ENCODE data around the gene SLC10A7. TPM values are rescaled to one million over a fixed set of nuclear protein-coding genes. Genes with fewer than 3 reads are reported as not detected.

The SLC10A7 gene
- total and polyA plus RNA-seq, 7 experiments from 2014 or later = 7.9 to 26.8 (median 15.0) TPM

- Histone ChIP-seq H3K27me3 (ENCODE audit: control insufficient read depth in 2 of 2, insufficient read depth in 2 of 2, low read length in 2 of 2) (no peaks in the 10 kb centered on the region), H3K36me3 (ENCODE audit: control insufficient read depth in 2 of 3, insufficient read depth in 3 of 3, low read length in 3 of 3) (no peaks in the 10 kb centered on the region), H3K4me3 (ENCODE audit: low read length) (no peak overlapping the region), H3K4me1 (ENCODE audit: control insufficient read depth in 2 of 2, insufficient read depth in 2 of 2, low read length in 2 of 2) (no peaks in the 10 kb centered on the region), H3K27ac (ENCODE audit: low read depth, low read length) (no peak overlapping the region), H3K9me3 (ENCODE audit: control insufficient read depth in 2 of 3, low read length in 3 of 3) (no peaks in the 10 kb centered on the region)
- DNase-seq = no peak
- H3K4me1 Mint-ChIP-seq = peaks cover 0 to 12% (median 5%) of the 10 kb centered on the region in 7 donors
- ChIA-PET POLR2A (no interaction called here), CTCF (interaction anchor here (1.2 to 5.9 kb wide), 2 partner anchors 754 to 757 kb away, joined by 4 to 27 read pairs; no protein-coding TSS in a partner anchor)
- intact Hi-C loops (cut with micrococcal nuclease) = loop anchor here (1.0 to 10.0 kb wide), 7 partner anchors 178 to 1522 kb away; partner anchors contain the start of genes POU4F2 (in 1 of the 2) and SLC10A7 (in 1 of the 2)
- no peak overlapping the region for H3K27ac Mint-ChIP-seq
- no peaks in the 10 kb centered on the region for H3K9me3 Mint-ChIP-seq
- peak; percentile 60 for ATAC-seq
- no peak overlapping the region for H3K4me3 Mint-ChIP-seq
- no peaks in the 10 kb centered on the region for H3K36me3 Mint-ChIP-seq
- H3K27me3 Mint-ChIP-seq = no peaks in the 10 kb centered on the region
Observed at GRCh38 chr4:146343199-146343598, 178.5 kb downstream of the SLC10A7 start.

GRCh38 chr4:146342600-146343192 is 179.0 kb downstream of the SLC10A7 start:
- Mint-ChIP-seq H3K27ac (no peak overlapping the region), H3K27me3 (no peaks in the 10 kb centered on the region), H3K36me3 (no peaks in the 10 kb centered on the region), H3K9me3 (no peaks in the 10 kb centered on the region), H3K4me3 (no peak overlapping the region), H3K4me1 (peaks cover 0 to 12% (median 5%) of the 10 kb centered on the region in 7 donors)
- POLR2A ChIA-PET = no interaction called here
- CTCF ChIA-PET = interaction anchor here (0.6 to 5.9 kb wide), 4 partner anchors 17 to 1256 kb away, joined by 3 to 27 read pairs (median 4); no protein-coding TSS in a partner anchor
- H3K27me3 ChIP-seq (ENCODE audit: control insufficient read depth in 2 of 2, insufficient read depth in 2 of 2, low read length in 2 of 2) = no peaks in the 10 kb centered on the region
- H3K9me3 ChIP-seq (ENCODE audit: control insufficient read depth in 2 of 3, low read length in 3 of 3) = no peaks in the 10 kb centered on the region
- H3K27ac ChIP-seq (ENCODE audit: low read depth, low read length) = no peak overlapping the region
- intact Hi-C loops (cut with micrococcal nuclease) = loop anchor here (1.0 to 10.0 kb wide), 8 partner anchors 178 to 1522 kb away; partner anchors contain the start of genes POU4F2 (in 1 of the 2) and SLC10A7 (in 1 of the 2)
- no peaks in the 10 kb centered on the region for H3K4me1 ChIP-seq (ENCODE audit: control insufficient read depth in 2 of 2, insufficient read depth in 2 of 2, low read length in 2 of 2)
- DNase-seq = peak in 5 of 9 donors; percentile 27 to 43 (median 31)
- H3K4me3 ChIP-seq (ENCODE audit: low read length) = no peak overlapping the region
- no peaks in the 10 kb centered on the region for H3K36me3 ChIP-seq (ENCODE audit: control insufficient read depth in 2 of 3, insufficient read depth in 3 of 3, low read length in 3 of 3)
- ATAC-seq = no peak

DNA sequence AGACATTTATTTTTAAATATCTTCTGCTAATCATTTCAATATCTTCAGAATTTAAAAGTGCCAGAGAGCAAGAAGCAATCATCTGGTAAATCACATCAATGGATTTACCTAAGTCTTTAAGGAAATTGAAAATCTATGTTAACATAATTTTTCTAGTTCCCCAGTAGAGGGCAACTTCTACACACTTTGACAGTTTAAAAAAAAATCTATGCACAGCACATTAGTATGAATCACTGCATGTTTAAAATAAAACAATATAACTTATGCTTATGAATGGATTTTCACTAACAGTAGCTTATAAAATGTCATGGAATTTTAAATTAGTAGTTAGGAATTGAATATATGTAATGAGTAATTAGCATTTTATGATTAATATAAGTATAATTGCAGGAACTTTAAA is 180.9 kb downstream of the SLC10A7 start:
- Histone ChIP-seq H3K27me3 (ENCODE audit: control insufficient read depth in 2 of 2, insufficient read depth in 2 of 2, low read length in 2 of 2) (no peaks in the 10 kb centered on the region), H3K27ac (ENCODE audit: low read depth, low read length) (no peak overlapping the region), H3K9me3 (ENCODE audit: control insufficient read depth in 2 of 3, low read length in 3 of 3) (no peaks in the 10 kb centered on the region), H3K4me1 (ENCODE audit: control insufficient read depth in 2 of 2, insufficient read depth in 2 of 2, low read length in 2 of 2) (no peaks in the 10 kb centered on the region), H3K36me3 (ENCODE audit: control insufficient read depth in 2 of 3, insufficient read depth in 3 of 3, low read length in 3 of 3) (no peaks in the 10 kb centered on the region), H3K4me3 (ENCODE audit: low read length) (no peak overlapping the region)
- Mint-ChIP-seq H3K27ac (no peak overlapping the region), H3K27me3 (no peaks in the 10 kb centered on the region), H3K4me3 (no peak overlapping the region), H3K36me3 (no peaks in the 10 kb centered on the region), H3K9me3 (no peaks in the 10 kb centered on the region), H3K4me1 (peaks cover 0 to 6% (median 0%) of the 10 kb centered on the region in 7 donors)
- ATAC-seq = no peak
- POLR2A ChIA-PET = no interaction called here
- CTCF ChIA-PET = interaction anchor here (5.9 kb wide), 1 partner anchor 756 kb away, joined by 27 read pairs; no protein-coding TSS in a partner anchor
- peak in 2 of 9 donors; percentile 2 to 7 for DNase-seq
- intact Hi-C loops (cut with micrococcal nuclease) = loop anchor here (1.0 to 10.0 kb wide), 5 partner anchors 297 to 1524 kb away; partner anchors contain the start of gene POU4F2 (in 1 of the 2)

DNA sequence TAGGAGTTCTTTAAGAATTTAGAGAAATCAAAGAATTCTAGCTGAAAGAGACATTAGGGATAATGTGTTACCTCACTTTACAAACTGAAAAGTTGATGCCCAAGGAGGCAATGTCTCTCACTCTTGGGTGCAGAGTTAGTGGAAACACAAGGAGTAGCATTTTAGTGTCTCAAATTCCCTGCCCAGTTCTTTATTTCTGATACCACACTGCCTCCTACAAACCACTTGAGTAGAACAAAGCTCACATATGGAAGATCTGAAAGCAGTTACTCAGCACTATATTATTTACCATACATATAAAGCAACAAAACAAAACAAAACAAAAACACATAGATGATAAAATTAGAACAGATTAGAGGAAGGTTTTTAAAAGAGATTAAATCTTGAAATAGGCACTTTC is 183.2 kb downstream of the SLC10A7 start:
- Mint-ChIP-seq H3K27me3 (no peaks in the 10 kb centered on the region), H3K27ac (no peak overlapping the region), H3K9me3 (no peaks in the 10 kb centered on the region), H3K4me1 (peaks cover 0 to 6% (median 0%) of the 10 kb centered on the region in 7 donors), H3K4me3 (no peak overlapping the region), H3K36me3 (no peaks in the 10 kb centered on the region)
- Histone ChIP-seq H3K4me1 (ENCODE audit: control insufficient read depth in 2 of 2, insufficient read depth in 2 of 2, low read length in 2 of 2) (peaks cover 0 to 3% of the 10 kb centered on the region in 2 donors), H3K27me3 (ENCODE audit: control insufficient read depth in 2 of 2, insufficient read depth in 2 of 2, low read length in 2 of 2) (no peaks in the 10 kb centered on the region), H3K27ac (ENCODE audit: low read depth, low read length) (no peak overlapping the region), H3K4me3 (ENCODE audit: low read length) (no peak overlapping the region), H3K9me3 (ENCODE audit: control insufficient read depth in 2 of 3, low read length in 3 of 3) (no peaks in the 10 kb centered on the region), H3K36me3 (ENCODE audit: control insufficient read depth in 2 of 3, insufficient read depth in 3 of 3, low read length in 3 of 3) (no peaks in the 10 kb centered on the region)
- no peak for DNase-seq
- no peak for ATAC-seq
- ChIA-PET POLR2A (no interaction called here), CTCF (interaction anchor here (0.7 kb wide), 1 partner anchor 579 kb away, joined by 3 read pairs; no protein-coding TSS in a partner anchor)
- intact Hi-C loops (cut with micrococcal nuclease) = no loop called here

GRCh38 chr4:146336410-146336807 is 185.3 kb downstream of the SLC10A7 start:
- no peaks in the 10 kb centered on the region for H3K9me3 ChIP-seq (ENCODE audit: control insufficient read depth in 2 of 3, low read length in 3 of 3)
- H3K4me3 ChIP-seq (ENCODE audit: low read length) = no peak overlapping the region
- ChIA-PET POLR2A (no interaction called here), CTCF (no interaction called here)
- ATAC-seq (no peak), DNase-seq (no peak)
- Mint-ChIP-seq H3K4me1 (peaks cover 0 to 6% (median 2%) of the 10 kb centered on the region in 7 donors), H3K4me3 (no peak overlapping the region), H3K27me3 (no peaks in the 10 kb centered on the region), H3K36me3 (peaks cover 0 to 3% (median 0%) of the 10 kb centered on the region in 5 donors), H3K27ac (no peak overlapping the region), H3K9me3 (no peaks in the 10 kb centered on the region)
- H3K4me1 ChIP-seq (ENCODE audit: control insufficient read depth in 2 of 2, insufficient read depth in 2 of 2, low read length in 2 of 2) = peaks cover 0 to 3% of the 10 kb centered on the region in 2 donors
- intact Hi-C loops (cut with micrococcal nuclease) = no loop called here
- no peak overlapping the region for H3K27ac ChIP-seq (ENCODE audit: low read depth, low read length)
- H3K27me3 ChIP-seq (ENCODE audit: control insufficient read depth in 2 of 2, insufficient read depth in 2 of 2, low read length in 2 of 2) = no peaks in the 10 kb centered on the region
- H3K36me3 ChIP-seq (ENCODE audit: control insufficient read depth in 2 of 3, insufficient read depth in 3 of 3, low read length in 3 of 3) = no peaks in the 10 kb centered on the region

DNA sequence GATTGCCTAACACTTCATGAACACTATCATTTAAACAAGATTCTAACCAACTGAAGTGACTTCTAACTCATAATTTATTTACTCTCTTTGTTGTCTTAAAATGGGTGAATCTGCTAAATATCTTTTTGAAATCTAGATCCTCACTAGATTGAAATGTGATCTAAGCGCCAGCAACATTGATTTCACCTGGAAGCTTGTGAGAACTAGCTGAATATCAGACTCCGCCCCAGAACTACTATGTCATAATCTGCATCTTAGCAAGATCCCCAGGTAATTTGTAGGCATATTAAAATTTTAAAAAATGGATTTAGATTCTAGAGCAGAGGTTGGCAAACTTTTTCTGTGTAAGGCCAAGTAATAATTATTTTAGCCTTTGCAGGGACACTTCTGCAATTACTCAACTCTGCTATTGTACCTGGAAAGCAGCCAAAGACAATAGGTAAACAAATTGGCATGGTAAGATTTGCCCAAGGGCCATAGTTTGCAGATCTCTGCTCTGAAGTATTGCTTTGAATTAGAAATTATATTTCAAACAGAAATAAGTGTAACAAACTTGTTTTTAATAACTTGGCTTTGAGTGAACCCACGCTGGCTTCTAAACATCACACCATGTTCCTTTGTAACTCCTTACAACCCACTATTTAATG is 185.9 kb downstream of the SLC10A7 start:
- POLR2A ChIA-PET = interaction anchor here (0.8 kb wide), 1 partner anchor 10 kb away, joined by 5 read pairs; no protein-coding TSS in a partner anchor
- intact Hi-C loops (cut with micrococcal nuclease) = no loop called here

More for the DNA sequence above, 185.9 kb downstream of the SLC10A7 start:
- Histone ChIP-seq H3K27ac (ENCODE audit: low read depth, low read length) (no peak overlapping the region), H3K4me1 (ENCODE audit: control insufficient read depth in 2 of 2, insufficient read depth in 2 of 2, low read length in 2 of 2) (peaks cover 0 to 3% of the 10 kb centered on the region in 2 donors), H3K36me3 (ENCODE audit: control insufficient read depth in 2 of 3, insufficient read depth in 3 of 3, low read length in 3 of 3) (no peaks in the 10 kb centered on the region), H3K4me3 (ENCODE audit: low read length) (no peak overlapping the region), H3K27me3 (ENCODE audit: control insufficient read depth in 2 of 2, insufficient read depth in 2 of 2, low read length in 2 of 2) (no peaks in the 10 kb centered on the region), H3K9me3 (ENCODE audit: control insufficient read depth in 2 of 3, low read length in 3 of 3) (no peaks in the 10 kb centered on the region)
- peaks cover 0 to 3% (median 0%) of the 10 kb centered on the region in 5 donors for H3K36me3 Mint-ChIP-seq
- no peak overlapping the region for H3K27ac Mint-ChIP-seq
- ATAC-seq (no peak), DNase-seq (no peak)
- H3K4me1 Mint-ChIP-seq = peaks cover 0 to 6% (median 3%) of the 10 kb centered on the region in 7 donors
- no peaks in the 10 kb centered on the region for H3K9me3 Mint-ChIP-seq
- CTCF ChIA-PET = no interaction called here
- H3K4me3 Mint-ChIP-seq = no peak overlapping the region
- no peaks in the 10 kb centered on the region for H3K27me3 Mint-ChIP-seq

Measured in naive thymus-derived CD4-positive, alpha-beta T cell (primary cell).